ENCODE data around the gene TCAIM. TPM values are rescaled to one million over a fixed set of nuclear protein-coding genes. Genes with fewer than 3 reads are reported as not detected.
"Not testable (repeated sequence)": the region's sequence is repeated elsewhere in the genome, so short reads cannot be mapped to it uniquely, and the experiment has no call there.

The TCAIM gene
- total RNA-seq, 1 donor from 2014 or later, result 33.2 TPM

- H3K9me3 ChIP-seq, result no peaks in the 10 kb centered on the region
- no peak for DNase-seq
- intact Hi-C loops (cut with DNase I), result no loop called here
- no peak for TF ChIP-seq CTCF (IDR thresholded peaks at IDR 0.05)
- no peaks in the 10 kb centered on the region for H3K27me3 ChIP-seq
- no peaks in the 10 kb centered on the region for H3K4me1 ChIP-seq
- ATAC-seq, result no peak
- H3K36me3 ChIP-seq, result no peaks in the 10 kb centered on the region
- no peak overlapping the region for H3K27ac ChIP-seq
- H3K4me3 ChIP-seq, result no peak overlapping the region
These were observed 72.6 kb downstream of the TCAIM start for GRCh38 chr3:44411031-44411645.

DNA sequence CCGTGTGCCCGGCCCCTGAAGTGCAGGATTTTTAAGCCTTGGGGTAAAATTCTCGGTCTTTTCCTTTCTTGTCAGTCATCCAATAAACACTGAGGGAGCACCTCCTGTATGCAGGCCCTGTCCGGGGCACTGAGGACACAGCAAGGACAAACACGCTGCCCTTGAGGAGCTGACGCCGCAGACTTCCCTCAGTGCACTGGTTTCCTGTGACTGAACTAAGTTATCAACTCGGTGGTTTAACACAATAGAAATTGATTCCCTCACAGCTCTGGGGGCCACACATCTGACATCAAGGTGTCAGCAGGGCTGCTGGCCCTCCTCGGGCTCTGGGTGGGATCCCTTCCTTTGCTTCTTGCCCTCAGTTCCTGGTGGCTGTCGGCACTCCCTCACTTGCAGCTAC lies 73.8 kb downstream of the TCAIM start:
- no peaks in the 10 kb centered on the region for H3K36me3 ChIP-seq
- ATAC-seq (no peak), DNase-seq (no peak)
- no peaks in the 10 kb centered on the region for H3K27me3 ChIP-seq
- H3K27ac ChIP-seq, result no peak overlapping the region
- intact Hi-C loops (cut with DNase I), result no loop called here
- no peaks in the 10 kb centered on the region for H3K4me1 ChIP-seq
- no peaks in the 10 kb centered on the region for H3K9me3 ChIP-seq
- H3K4me3 ChIP-seq, result no peak overlapping the region
- no peak for TF ChIP-seq CTCF (IDR thresholded peaks at IDR 0.05)

- no peak for DNase-seq
- TF ChIP-seq CTCF (IDR thresholded peaks at IDR 0.05), result no peak
- intact Hi-C loops (cut with DNase I), result no loop called here
These were observed 76.0 kb downstream of the TCAIM start for GRCh38 chr3:44414517-44415090.

GRCh38 chr3:44415421-44415820 lies 76.9 kb downstream of the TCAIM start:
- Histone ChIP-seq H3K4me1 (no peaks in the 10 kb centered on the region), H3K27me3 (no peaks in the 10 kb centered on the region), H3K27ac (no peak overlapping the region), H3K9me3 (no peaks in the 10 kb centered on the region), H3K36me3 (no peaks in the 10 kb centered on the region), H3K4me3 (no peak overlapping the region)
- intact Hi-C loops (cut with DNase I), result no loop called here
- no peak for ATAC-seq
- no peak for DNase-seq
- no peak for TF ChIP-seq CTCF (IDR thresholded peaks at IDR 0.05)

More at GRCh38 chr3:44414517-44415090, 76.0 kb downstream of the TCAIM start:
- Histone ChIP-seq H3K27ac (no peak overlapping the region), H3K27me3 (no peaks in the 10 kb centered on the region), H3K4me1 (no peaks in the 10 kb centered on the region), H3K4me3 (no peak overlapping the region), H3K9me3 (no peaks in the 10 kb centered on the region), H3K36me3 (no peaks in the 10 kb centered on the region)
- no peak for ATAC-seq

GRCh38 chr3:44416031-44417030 lies 77.8 kb downstream of the TCAIM start:
- no peaks in the 10 kb centered on the region for H3K4me1 ChIP-seq
- intact Hi-C loops (cut with DNase I), result no loop called here
- no peak overlapping the region for H3K27ac ChIP-seq
- H3K4me3 ChIP-seq, result no peak overlapping the region
- DNase-seq (no peak), ATAC-seq (no peak)
- no peaks in the 10 kb centered on the region for H3K36me3 ChIP-seq
- TF ChIP-seq CTCF (IDR thresholded peaks at IDR 0.05), result no peak
- H3K9me3 ChIP-seq, result no peaks in the 10 kb centered on the region
- H3K27me3 ChIP-seq, result no peaks in the 10 kb centered on the region

GRCh38 chr3:44418118-44418517 lies 79.6 kb downstream of the TCAIM start:
- ATAC-seq; H3K4me1 ChIP-seq; H3K9me3 ChIP-seq; H3K27me3 ChIP-seq; H3K27ac ChIP-seq; H3K36me3 ChIP-seq; H3K4me3 ChIP-seq; intact Hi-C loops (cut with DNase I); DNase-seq: not testable (repeated sequence)
